SK-N-SH (cell line): ENCODE measurements around the gene LYZ. TPM values are rescaled to one million over a fixed set of nuclear protein-coding genes. Genes with fewer than 3 reads are reported as not detected.

ENCODE experiments used
- CTCF ChIA-PET: fragments of 300-600, 350-600 bp; formaldehyde crosslinking; extraction: SDS; loops from one replicate; lab custom pipeline; 2021; lab: Yijun Ruan, JAX
- POLR2A ChIA-PET: fragments of 350-600 bp; sonication (Branson Sonifier 250); formaldehyde crosslinking; extraction: SDS; loops from one replicate; lab custom pipeline; 2020; ENCODE audit warnings: antibody characterized with exemption, inconsistent platforms; lab: Yijun Ruan, JAX
- DNase-seq: peaks from one replicate; pipeline ENCODE4 v3.0.0; 2012
- H2AFZ ChIP-seq: fragments of 200-600 bp; sonication (generic); 2 replicates; pipeline ENCODE4 v1.8.1; 2016; ENCODE audit warnings: antibody characterized with exemption, mild to moderate bottlenecking, low read depth
- H3F3A ChIP-seq: fragments of 200-600 bp; sonication (generic); replicated peaks from 2 replicates; pipeline ENCODE3; 2016; ENCODE audit warnings: antibody characterized with exemption, mild to moderate bottlenecking; ENCODE audit not compliant: insufficient read depth
- H3K27ac ChIP-seq, 2 experiments: fragments of 200-500 bp in 1 of 2; fragments of 200-600 bp in 1 of 2; sonication (Bioruptor generic) in 1 of 2; sonication (generic), shearing (Covaris generic) in 1 of 2; 2 replicates each; pipeline versions ENCODE4 v1.5.1 to v1.6.1; 2014 to 2016; ENCODE audit warnings: low read depth in 2 of 2, inconsistent platforms in 1 of 2, low read length in 1 of 2, mild to moderate bottlenecking in 1 of 2, mixed read lengths in 1 of 2
- H3K27me3 ChIP-seq: fragments of 200-600 bp; sonication (generic), shearing (Covaris generic); 2 replicates; pipeline ENCODE4 v1.6.1; 2016; ENCODE audit warnings: mixed run types; ENCODE audit not compliant: insufficient read depth
- H3K36me3 ChIP-seq, 2 experiments: fragments of 200-500 bp in 1 of 2; fragments of 200-600 bp in 1 of 2; sonication (Bioruptor generic) in 1 of 2; sonication (generic) in 1 of 2; replicated peaks in 1 of 2; 2 replicates each; pipeline versions ENCODE3 to v1.5.1; 2014 to 2016; ENCODE audit warnings: low read length in 1 of 2, mild to moderate bottlenecking in 1 of 2; ENCODE audit not compliant: insufficient read depth in 2 of 2, control insufficient read depth in 1 of 2
- H3K4me1 ChIP-seq, 2 experiments: fragments of 200-500 bp in 1 of 2; fragments of 200-600 bp in 1 of 2; sonication (Bioruptor generic) in 1 of 2; sonication (generic), shearing (Covaris generic) in 1 of 2; 2 replicates each; pipeline versions ENCODE4 v1.5.1 to v1.6.1; 2014 to 2016; ENCODE audit warnings: low read depth in 1 of 2, low read length in 1 of 2, mixed run types in 1 of 2; ENCODE audit not compliant: insufficient read depth in 2 of 2, control insufficient read depth in 1 of 2
- H3K4me2 ChIP-seq: fragments of 200-600 bp; sonication (generic), shearing (Covaris generic); 2 replicates; pipeline ENCODE4 v1.6.1; 2017; ENCODE audit warnings: mixed run types
- H3K4me3 ChIP-seq, 2 experiments: fragments of 200-500 bp in 1 of 2; fragments of 200-600 bp in 1 of 2; sonication (Bioruptor generic) in 1 of 2; sonication (generic), shearing (Covaris generic) in 1 of 2; 2 replicates each; pipeline versions ENCODE4 v1.5.1 to v1.8.1; 2014 to 2016; ENCODE audit warnings: low read depth in 2 of 2, inconsistent platforms in 1 of 2, low read length in 1 of 2, mild to moderate bottlenecking in 1 of 2, mixed read lengths in 1 of 2, moderate library complexity in 1 of 2
- H3K79me2 ChIP-seq: fragments of 200-600 bp; sonication (generic); 2 replicates; pipeline ENCODE4 v1.8.1; 2017; ENCODE audit warnings: mild to moderate bottlenecking; ENCODE audit not compliant: insufficient read depth
- H3K9ac ChIP-seq: fragments of 200-600 bp; sonication (generic); 2 replicates; pipeline ENCODE4 v1.6.1; 2017; ENCODE audit warnings: mixed run types
- H3K9me2 ChIP-seq: fragments of 200-600 bp; sonication (generic); 2 replicates; pipeline ENCODE4 v1.6.1; 2017; ENCODE audit warnings: mixed run types
- H3K9me3 ChIP-seq: fragments of 200-600 bp; sonication (generic); 2 replicates; pipeline ENCODE4 v1.6.1; 2017; ENCODE audit warnings: mixed run types, mild to moderate bottlenecking, moderate library complexity
- H4K20me1 ChIP-seq: fragments of 200-600 bp; sonication (generic); 2 replicates; pipeline ENCODE4 v1.6.1; 2017; ENCODE audit warnings: mild to moderate bottlenecking, mixed run types; ENCODE audit not compliant: insufficient read depth
- CHD2 ChIP-seq: fragments of 150-350 bp; IDR thresholded peaks from 2 replicates; pipeline ENCODE4 v1.6.1; 2018; ENCODE audit warnings: low read length; ENCODE audit not compliant: partially characterized antibody
- ELF1 ChIP-seq: IDR thresholded peaks from 2 replicates; pipeline ENCODE4 v1.4.0; 2012
- EP300 ChIP-seq, 2 experiments: IDR thresholded peaks; 2 replicates each; pipeline versions ENCODE4 v1.4.0 to v1.6.1; 2012; ENCODE audit warnings: borderline replicate concordance in 1 of 2, low read depth in 1 of 2, low read length in 1 of 2
- FOSL2 ChIP-seq: IDR thresholded peaks from 2 replicates; pipeline ENCODE4 v1.4.0; 2012; ENCODE audit warnings: low read depth, mild to moderate bottlenecking, moderate library complexity, borderline replicate concordance
- FOXJ3 ChIP-seq: sonication (generic); formaldehyde crosslinking; IDR thresholded peaks from 2 replicates; pipeline ENCODE4 v1.5.1; 2020; ENCODE audit warnings: mild to moderate bottlenecking, missing genetic modification reagents
- GABPA ChIP-seq: IDR thresholded peaks from 2 replicates; pipeline ENCODE4 v1.4.0; 2012; ENCODE audit warnings: low read depth, mild to moderate bottlenecking
- MEF2A ChIP-seq: IDR thresholded peaks from 2 replicates; pipeline ENCODE4 v1.4.0; 2012; ENCODE audit warnings: low read depth, borderline replicate concordance
- MXI1 ChIP-seq: IDR thresholded peaks from 2 replicates; pipeline ENCODE4 v1.6.1; 2012; ENCODE audit warnings: mild to moderate bottlenecking, low read depth, low read length, improper control_type of control experiment
- NRF1 ChIP-seq: IDR thresholded peaks from 2 replicates; pipeline ENCODE4 v1.6.1; 2012; ENCODE audit warnings: low read depth, mild to moderate bottlenecking, low read length
- POLR2AphosphoS5 ChIP-seq: IDR thresholded peaks from 2 replicates; pipeline ENCODE4 v1.6.1; 2012; ENCODE audit warnings: low read depth, low read length
- RAD21 ChIP-seq: IDR thresholded peaks from 2 replicates; pipeline ENCODE4 v1.6.1; 2012; ENCODE audit warnings: mild to moderate bottlenecking, low read length
- RFX5 ChIP-seq: IDR thresholded peaks from 2 replicates; pipeline ENCODE4 v1.6.1; 2012; ENCODE audit warnings: mild to moderate bottlenecking, improper control_type of control experiment, low read length
- RXRA ChIP-seq: IDR thresholded peaks from 2 replicates; pipeline ENCODE4 v1.4.0; 2012; ENCODE audit warnings: low read depth, mild to moderate bottlenecking, borderline replicate concordance
- TAF1 ChIP-seq: IDR thresholded peaks from 2 replicates; pipeline ENCODE4 v1.6.1; 2012; ENCODE audit warnings: low read depth, mild to moderate bottlenecking, low read length, moderate library complexity, borderline replicate concordance
- TCF12 ChIP-seq: IDR thresholded peaks from 2 replicates; pipeline ENCODE4 v1.4.0; 2012
- TEAD4 ChIP-seq: IDR thresholded peaks from 2 replicates; pipeline ENCODE4 v1.4.0; 2012; ENCODE audit warnings: mild to moderate bottlenecking, borderline replicate concordance; ENCODE audit not compliant: insufficient read depth
- USF1 ChIP-seq: IDR thresholded peaks from 2 replicates; pipeline ENCODE4 v1.4.0; 2012; ENCODE audit warnings: low read depth, borderline replicate concordance
- ZBTB33 ChIP-seq: IDR thresholded peaks from 2 replicates; pipeline ENCODE4 v1.4.0; 2012; ENCODE audit warnings: low read depth, borderline replicate concordance
- WGBS: methylation state at CpG from one replicate; pipeline ENCODE4 v1.1.6; 2017; ENCODE audit warnings: low lambda C conversion rate; 5-methylcytosine and 5-hydroxymethylcytosine counted together
- polyA plus RNA-seq, 3 experiments: library from polyadenylated mRNA; depleted of rRNA; stranded (reverse); fragments of >200 nt; gene quantifications; 2 replicates each; pipeline ENCODE4 v1.2.3, GENCODE V29; 2012
- TF ChIP-seq, protein P1 (sequence below): IDR thresholded peaks from 2 replicates; pipeline ENCODE4 v1.4.0; 2012; ENCODE audit warnings: low read depth

Gene LYZ
- polyA plus RNA-seq, 1 of the 3 experiments (the other 2 are of a cell fraction), result not detected

DNA sequence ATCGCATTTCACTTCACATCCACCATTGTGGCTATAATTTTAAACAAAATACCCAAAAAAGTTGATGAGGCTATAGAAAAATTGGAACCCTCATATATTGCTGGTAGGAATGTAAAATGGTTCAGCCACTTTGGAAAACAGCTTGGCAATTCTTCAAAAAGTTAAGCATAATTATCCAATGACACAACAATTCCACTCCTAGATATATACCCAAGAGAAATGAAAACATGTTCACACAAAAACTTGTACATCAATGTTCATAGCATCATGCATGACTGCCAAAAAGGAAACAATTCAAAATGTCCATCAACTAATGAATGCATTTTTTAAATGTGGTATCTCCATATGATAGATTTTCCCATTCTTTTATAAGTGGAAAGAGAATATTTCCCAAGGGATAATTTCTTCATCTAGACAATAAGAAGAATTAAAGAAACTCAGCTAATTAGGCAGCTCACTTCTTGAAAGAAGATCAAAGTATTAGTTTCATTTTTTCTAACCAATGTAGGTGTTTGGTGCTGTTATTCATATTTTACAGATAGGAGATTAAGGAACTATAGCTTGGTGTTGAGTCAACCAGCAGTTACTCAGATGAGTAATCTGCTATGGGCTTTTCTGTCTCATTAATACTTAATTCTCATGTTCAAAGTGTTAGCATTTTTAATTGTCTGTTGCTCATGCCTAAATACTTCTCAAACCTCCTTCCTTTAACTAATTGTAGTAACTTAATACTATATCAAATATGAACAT lies 44.2 kb downstream of the LYZ start:
- no peak overlapping the region for H3K27ac ChIP-seq
- no peak overlapping the region for H3K9ac ChIP-seq
- no peak for DNase-seq
- peaks cover 11 to 38% of the 10 kb centered on the region in 2 experiments for H3K36me3 ChIP-seq
- no peak overlapping the region for H3K4me3 ChIP-seq
- no peaks in the 10 kb centered on the region for H3K9me2 ChIP-seq
- no peak overlapping the region for H3K4me2 ChIP-seq
- H2AFZ ChIP-seq, result no peak overlapping the region
- H4K20me1 ChIP-seq, result no peaks in the 10 kb centered on the region
- ChIA-PET CTCF (interaction anchor here (2.0 kb wide), 1 partner anchor 178 kb away, joined by 8 read pairs; no protein-coding TSS in a partner anchor), POLR2A (no interaction called here)
- H3K4me1 ChIP-seq, result peaks cover 0 to 6% of the 10 kb centered on the region in 2 experiments; a peak in 1 of 4 replicates
- 97% methylated on average over 1 of the region's 1 CpG for WGBS
- H3K27me3 ChIP-seq, result no peaks in the 10 kb centered on the region
- H3K9me3 ChIP-seq, result no peaks in the 10 kb centered on the region
- TF ChIP-seq FOSL2 (no peak), RAD21 (no peak), TEAD4 (no peak), CHD2 (no peak), ELF1 (no peak), USF1 (no peak), FOXJ3 (CRISPR knock-in tag) (no peak), POLR2AphosphoS5 (no peak), NRF1 (no peak), GABPA (no peak), EP300 (IDR thresholded peaks at IDR 0.05; ENCODE audit: borderline replicate concordance in 1 of 2, low read depth in 1 of 2, low read length in 1 of 2) (no peak), RFX5 (no peak), MXI1 (no peak), RXRA (no peak), TCF12 (no peak), ZBTB33 (no peak), TAF1 (no peak), MEF2A (no peak)
- TF ChIP-seq, protein P1, sequence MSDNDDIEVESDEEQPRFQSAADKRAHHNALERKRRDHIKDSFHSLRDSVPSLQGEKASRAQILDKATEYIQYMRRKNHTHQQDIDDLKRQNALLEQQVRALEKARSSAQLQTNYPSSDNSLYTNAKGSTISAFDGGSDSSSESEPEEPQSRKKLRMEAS, result no peak
- TF ChIP-seq, all 33 proteins: peak for 0
- H3F3A ChIP-seq, result peaks cover 4% of the 10 kb centered on the region
- peaks cover 7% of the 10 kb centered on the region; the same call in 1 of the 2 replicates for H3K79me2 ChIP-seq
